Parathyroid adenoma (tissue), 2 donors: ENCODE measurements around the gene CC2D1A.

ENCODE experiments used
- H2AFZ ChIP-seq: fragments of 300-600 bp; sonication (generic); one replicate; pipeline ENCODE4 v1.7.0; 2017; ENCODE audit warnings: antibody characterized with exemption, mild to moderate bottlenecking
- H3K27ac ChIP-seq: fragments of 300-600 bp; sonication (generic); one replicate; pipeline ENCODE4 v1.7.0; 2017
- H3K27me3 ChIP-seq: fragments of 300-600 bp; sonication (generic); one replicate; pipeline ENCODE4 v1.7.0; 2017; ENCODE audit warnings: low read length; ENCODE audit not compliant: control insufficient read depth, insufficient read depth
- H3K36me3 ChIP-seq: fragments of 300-600 bp; sonication (generic); one replicate; pipeline ENCODE4 v1.7.0; 2017; ENCODE audit warnings: low read length; ENCODE audit not compliant: control insufficient read depth, insufficient read depth
- H3K4me1 ChIP-seq: fragments of 300-600 bp; sonication (generic); one replicate; pipeline ENCODE4 v1.7.0; 2017; ENCODE audit warnings: control low read depth
- H3K4me2 ChIP-seq: fragments of 300-600 bp; sonication (generic); one replicate; pipeline ENCODE4 v1.7.0; 2017; ENCODE audit warnings: low read length
- H3K4me3 ChIP-seq: fragments of 300-600 bp; sonication (generic); one replicate; pipeline ENCODE4 v1.7.0; 2017; ENCODE audit warnings: low read depth, low read length
- H3K79me2 ChIP-seq: fragments of 300-600 bp; sonication (generic); one replicate; pipeline ENCODE4 v1.7.0; 2017; ENCODE audit warnings: control low read depth
- H3K9ac ChIP-seq: fragments of 300-600 bp; sonication (generic); one replicate; pipeline ENCODE4 v1.7.0; 2017; ENCODE audit warnings: mild to moderate bottlenecking
- H3K9me3 ChIP-seq: fragments of 300-600 bp; sonication (generic); one replicate; pipeline ENCODE4 v1.7.0; 2017; ENCODE audit warnings: low read length; ENCODE audit not compliant: control insufficient read depth
- TF ChIP-seq, protein P1 (sequence below): fragments of 300-600 bp; sonication (generic); IDR thresholded peaks from one replicate; pipeline ENCODE4 v1.7.0; 2017; ENCODE audit warnings: antibody characterized with exemption, mild to moderate bottlenecking
- donor health status: primary hyperparathyroidism.

The CC2D1A gene

DNA sequence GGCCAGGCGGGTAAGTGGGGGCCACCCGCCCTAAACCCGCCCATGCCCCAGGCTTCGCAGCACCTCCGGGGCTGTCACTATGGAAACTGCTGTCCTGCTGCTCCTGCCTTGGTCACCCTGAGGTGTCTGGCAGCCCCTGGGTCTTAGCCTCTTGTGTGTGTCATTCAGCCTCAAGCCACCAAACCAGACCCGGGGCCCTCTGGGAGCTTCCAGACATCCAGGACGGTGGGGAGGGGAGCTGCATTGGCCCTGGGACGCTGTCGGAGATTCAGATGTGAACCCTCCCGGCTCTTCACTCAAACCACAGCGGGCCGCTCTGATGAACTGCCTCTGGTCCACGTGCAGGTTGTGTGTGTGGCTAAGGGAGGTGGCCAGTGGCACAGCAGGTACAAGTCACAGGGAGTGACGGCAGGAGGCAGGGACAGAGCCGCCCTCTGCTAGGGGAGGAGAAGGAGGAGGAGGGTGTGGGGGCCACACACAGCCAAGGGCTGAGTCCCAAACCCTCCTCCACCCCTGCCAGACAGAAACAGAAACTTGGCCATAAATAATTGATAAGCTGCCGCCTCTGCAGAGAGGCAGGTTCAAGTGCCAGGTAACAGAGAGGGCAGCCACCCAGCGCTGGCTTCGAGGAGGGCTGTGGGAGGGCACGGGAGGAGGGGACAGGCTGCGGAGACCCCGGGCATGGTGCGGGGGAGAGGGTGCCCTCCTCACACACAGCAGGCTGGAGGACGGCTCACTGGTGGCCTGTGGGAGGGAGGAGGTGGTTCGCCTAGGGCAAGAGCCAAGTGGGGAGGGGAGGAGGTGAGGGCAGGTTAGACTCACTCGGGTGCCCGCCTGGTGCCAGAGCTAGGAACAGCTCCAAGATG, 21.0 kb upstream of the CC2D1A start:
- H3K27ac ChIP-seq = no peak overlapping the region
- no peak overlapping the region for H3K9ac ChIP-seq
- TF ChIP-seq, protein P1, sequence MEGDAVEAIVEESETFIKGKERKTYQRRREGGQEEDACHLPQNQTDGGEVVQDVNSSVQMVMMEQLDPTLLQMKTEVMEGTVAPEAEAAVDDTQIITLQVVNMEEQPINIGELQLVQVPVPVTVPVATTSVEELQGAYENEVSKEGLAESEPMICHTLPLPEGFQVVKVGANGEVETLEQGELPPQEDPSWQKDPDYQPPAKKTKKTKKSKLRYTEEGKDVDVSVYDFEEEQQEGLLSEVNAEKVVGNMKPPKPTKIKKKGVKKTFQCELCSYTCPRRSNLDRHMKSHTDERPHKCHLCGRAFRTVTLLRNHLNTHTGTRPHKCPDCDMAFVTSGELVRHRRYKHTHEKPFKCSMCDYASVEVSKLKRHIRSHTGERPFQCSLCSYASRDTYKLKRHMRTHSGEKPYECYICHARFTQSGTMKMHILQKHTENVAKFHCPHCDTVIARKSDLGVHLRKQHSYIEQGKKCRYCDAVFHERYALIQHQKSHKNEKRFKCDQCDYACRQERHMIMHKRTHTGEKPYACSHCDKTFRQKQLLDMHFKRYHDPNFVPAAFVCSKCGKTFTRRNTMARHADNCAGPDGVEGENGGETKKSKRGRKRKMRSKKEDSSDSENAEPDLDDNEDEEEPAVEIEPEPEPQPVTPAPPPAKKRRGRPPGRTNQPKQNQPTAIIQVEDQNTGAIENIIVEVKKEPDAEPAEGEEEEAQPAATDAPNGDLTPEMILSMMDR = no peak
- no peak overlapping the region for H3K4me3 ChIP-seq
- H3K9me3 ChIP-seq = no peaks in the 10 kb centered on the region
- peaks cover 3% of the 10 kb centered on the region for H3K4me1 ChIP-seq
- no peaks in the 10 kb centered on the region for H3K27me3 ChIP-seq
- no peak overlapping the region for H3K4me2 ChIP-seq
- no peaks in the 10 kb centered on the region for H3K79me2 ChIP-seq
- H3K36me3 ChIP-seq = no peaks in the 10 kb centered on the region
- H2AFZ ChIP-seq = no peak overlapping the region

DNA sequence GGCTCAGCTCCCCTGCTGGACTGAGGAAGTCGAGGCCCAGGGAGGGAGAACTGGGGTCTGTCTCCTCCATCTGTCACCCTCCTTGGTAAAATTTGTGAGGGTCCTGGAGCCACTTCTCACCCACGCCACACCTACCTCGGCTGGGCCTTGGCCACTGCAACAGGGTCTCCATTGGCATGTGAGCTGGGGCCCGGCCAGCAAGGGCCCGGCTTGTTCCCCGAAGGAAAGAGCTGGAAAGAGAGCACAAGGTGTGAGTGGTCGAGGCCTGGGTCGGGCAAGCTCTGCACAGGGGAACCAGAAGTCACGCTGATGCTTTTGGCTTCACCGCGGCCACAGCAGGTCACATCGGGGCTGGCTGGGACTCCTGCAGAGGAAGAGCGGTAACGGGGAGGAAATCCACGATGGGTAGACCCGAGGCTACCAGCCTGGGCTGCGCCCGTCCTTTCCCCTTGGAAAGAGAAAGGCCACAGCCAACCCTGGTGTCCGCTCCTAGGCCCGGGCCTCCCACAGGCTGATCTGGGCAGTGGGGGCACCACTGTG, 20.1 kb upstream of the CC2D1A start:
- peaks cover 3% of the 10 kb centered on the region for H3K4me1 ChIP-seq
- H3K36me3 ChIP-seq = no peaks in the 10 kb centered on the region
- no peaks in the 10 kb centered on the region for H3K27me3 ChIP-seq
- H3K4me2 ChIP-seq = no peak overlapping the region
- no peaks in the 10 kb centered on the region for H3K79me2 ChIP-seq
- no peak overlapping the region for H3K4me3 ChIP-seq
- no peak overlapping the region for H3K27ac ChIP-seq
- no peak overlapping the region for H2AFZ ChIP-seq
- H3K9me3 ChIP-seq = no peaks in the 10 kb centered on the region
- TF ChIP-seq, protein P1 = no peak
- no peak overlapping the region for H3K9ac ChIP-seq

DNA sequence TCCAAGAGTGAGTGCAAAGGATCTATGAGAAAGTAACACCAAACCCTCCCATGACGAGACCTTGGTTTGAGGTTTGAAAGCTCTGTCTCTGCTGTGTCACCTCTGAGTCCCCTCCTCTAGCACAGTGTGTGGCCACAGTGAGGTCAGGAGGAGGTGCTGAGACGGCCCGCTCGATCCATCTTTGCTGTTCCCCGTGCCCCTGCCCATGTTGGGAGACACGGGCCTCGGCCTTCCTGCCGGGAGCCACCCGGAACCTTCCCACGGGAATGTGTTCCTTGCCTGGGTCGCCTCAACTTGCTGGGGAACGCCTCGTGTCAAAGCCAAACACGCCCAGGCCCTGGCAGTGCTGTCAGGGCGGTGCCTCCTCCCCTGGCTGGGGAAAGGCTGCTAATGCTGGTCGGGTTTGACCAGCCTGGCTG, 19.0 kb upstream of the CC2D1A start:
- Histone ChIP-seq H3K79me2 (no peaks in the 10 kb centered on the region), H3K27me3 (no peaks in the 10 kb centered on the region), H3K4me3 (no peak overlapping the region), H3K9me3 (no peaks in the 10 kb centered on the region), H3K9ac (no peak overlapping the region), H3K4me1 (no peaks in the 10 kb centered on the region), H2AFZ (no peak overlapping the region), H3K4me2 (no peak overlapping the region), H3K27ac (no peak overlapping the region), H3K36me3 (no peaks in the 10 kb centered on the region)
- TF ChIP-seq, protein P1 = no peak

DNA sequence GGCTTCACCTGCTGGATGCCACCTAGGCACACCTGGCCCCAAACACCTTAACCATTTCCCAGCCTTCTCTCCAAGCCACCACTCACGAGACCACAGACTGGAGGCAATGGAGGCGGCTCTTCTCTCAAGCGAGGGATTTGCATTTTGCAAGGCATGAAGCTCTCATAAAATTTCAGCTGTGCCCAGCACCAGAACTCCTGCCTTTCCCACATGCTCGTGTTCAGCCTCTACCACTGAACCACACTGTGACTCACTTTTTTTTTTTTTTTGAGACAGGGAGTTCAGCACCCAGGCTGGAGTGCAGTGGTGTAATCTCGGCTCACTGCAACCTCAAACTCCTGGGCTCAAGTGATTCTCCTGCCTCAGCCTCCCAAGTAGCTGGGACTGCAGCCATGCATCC, 18.5 kb upstream of the CC2D1A start:
- no peak overlapping the region for H3K27ac ChIP-seq

More for the DNA sequence above, 18.5 kb upstream of the CC2D1A start:
- Histone ChIP-seq H3K4me3 (no peak overlapping the region), H3K27me3 (no peaks in the 10 kb centered on the region), H3K79me2 (no peaks in the 10 kb centered on the region), H3K36me3 (no peaks in the 10 kb centered on the region), H3K9me3 (no peaks in the 10 kb centered on the region), H3K4me1 (no peaks in the 10 kb centered on the region), H3K4me2 (no peak overlapping the region), H3K9ac (no peak overlapping the region), H2AFZ (no peak overlapping the region)
- TF ChIP-seq, protein P1 = no peak
